Activated T-cell treated with anti-CD3 and anti-CD28 coated beads, Interleukin-2, amount 50 U/mL, for 72 hours (primary cell): Measurements from ENCODE around the gene TRIM33. TPM values are rescaled to one million over a fixed set of nuclear protein-coding genes. Genes with fewer than 3 reads are reported as not detected.
"Not testable (repeated sequence)": the region's sequence is repeated elsewhere in the genome, so short reads cannot be mapped to it uniquely, and the experiment has no call there.

Experiments
- ATAC-seq, 2 donors: fragments of 150-1000 bp; cut with Tn5 transposase; replicated peaks in 1 of 2; 2 replicates each; pipeline ENCODE4 v1.10.0; 2021; ENCODE audit warnings: moderate library complexity in 2 of 2, mild to moderate bottlenecking in 1 of 2
- DNase-seq, 2 donors: peaks; one replicate each; pipeline ENCODE4 v3.0.0; 2021 to 2022; ENCODE audit warnings: mixed read lengths in 1 of 2
- H3K27ac Mint-ChIP-seq: one replicate; pipeline ENCODE4 v1.8.0; 2022; ENCODE audit warnings: mild to moderate bottlenecking, moderate library complexity, mixed read lengths
- H3K27me3 Mint-ChIP-seq: one replicate; pipeline ENCODE4 v1.8.0; 2022; ENCODE audit warnings: low read depth, mixed read lengths
- H3K36me3 Mint-ChIP-seq, 2 donors: one replicate each; pipeline ENCODE4 v1.8.0; 2022; ENCODE audit warnings: mixed read lengths in 2 of 2, mild to moderate bottlenecking in 1 of 2; ENCODE audit not compliant: insufficient read depth in 2 of 2
- H3K4me1 Mint-ChIP-seq: one replicate; pipeline ENCODE4 v1.8.0; 2022; ENCODE audit warnings: low read depth, mixed read lengths
- H3K4me3 Mint-ChIP-seq, 2 donors: one replicate each; pipeline ENCODE4 v1.8.0; 2022; ENCODE audit warnings: mild to moderate bottlenecking in 2 of 2, mixed read lengths in 2 of 2, moderate library complexity in 2 of 2
- H3K9me3 Mint-ChIP-seq, 2 donors: one replicate each; pipeline ENCODE4 v1.8.0; 2022; ENCODE audit warnings: mixed read lengths in 2 of 2
- total RNA-seq, 2 donors: library from RNA; stranded (reverse); gene quantifications; one replicate each; pipeline ENCODE4 v1.2.3, GENCODE V29; 2022

The TRIM33 gene
- total RNA-seq, 2 donors from 2014 or later = 34.1 to 42.4 TPM

DNA sequence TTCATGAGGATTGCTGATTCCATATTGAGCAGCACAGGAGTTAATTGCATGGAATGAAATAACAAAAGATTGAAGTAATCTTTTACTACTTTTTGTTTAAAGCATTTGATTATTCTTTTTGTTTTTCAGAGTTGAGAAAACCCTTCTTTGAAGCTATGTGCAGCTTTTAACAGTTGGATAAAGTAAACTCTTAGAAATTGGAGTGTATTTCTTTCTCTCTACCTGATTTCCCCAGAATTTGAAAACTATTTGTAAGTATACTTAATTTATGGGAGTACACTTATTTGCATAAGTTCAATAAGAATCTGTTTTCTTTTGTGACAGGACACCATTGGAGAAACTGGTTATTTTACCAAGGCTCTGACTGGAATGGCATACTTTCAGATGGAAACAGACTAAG lies 133.6 kb downstream of the TRIM33 start:
- DNase-seq (no peak), ATAC-seq (no peak)
- Mint-ChIP-seq H3K27me3 (no peaks in the 10 kb centered on the region), H3K36me3 (peaks cover 8 to 25% of the 10 kb centered on the region in 2 donors), H3K27ac (no peak overlapping the region), H3K9me3 (peaks cover 16 to 22% of the 10 kb centered on the region in 2 donors), H3K4me1 (no peaks in the 10 kb centered on the region), H3K4me3 (no peak overlapping the region)

DNA sequence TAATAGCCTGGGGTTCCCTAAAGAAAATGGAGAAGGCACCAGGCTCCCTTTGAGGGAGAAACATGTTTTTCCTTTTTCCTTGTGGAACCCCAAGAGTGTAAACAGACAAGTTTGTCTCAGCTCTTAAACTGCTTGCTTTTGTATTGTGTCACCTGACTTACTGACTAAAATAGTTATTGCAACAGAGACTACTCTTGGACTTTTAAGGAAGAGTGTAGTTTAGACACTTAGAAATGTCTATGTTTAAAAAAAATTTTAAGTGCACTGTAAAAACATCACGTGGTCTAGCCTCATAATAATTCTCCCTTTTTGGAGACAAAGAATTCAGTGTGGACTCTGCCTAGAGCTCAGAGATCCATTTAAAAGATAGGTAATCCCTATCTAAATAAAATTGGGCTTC lies 141.1 kb downstream of the TRIM33 start:
- no peak overlapping the region for H3K4me3 Mint-ChIP-seq
- H3K27me3 Mint-ChIP-seq = no peaks in the 10 kb centered on the region
- DNase-seq = no peak
- ATAC-seq = no peak
- no peak overlapping the region for H3K27ac Mint-ChIP-seq
- peaks cover 3 to 8% of the 10 kb centered on the region in 2 donors for H3K36me3 Mint-ChIP-seq
- H3K4me1 Mint-ChIP-seq = no peaks in the 10 kb centered on the region
- peaks cover 2 to 5% of the 10 kb centered on the region in 2 donors for H3K9me3 Mint-ChIP-seq

- not testable (repeated sequence) for DNase-seq, H3K27me3 Mint-ChIP-seq, H3K4me3 Mint-ChIP-seq, ATAC-seq, H3K9me3 Mint-ChIP-seq, H3K36me3 Mint-ChIP-seq, H3K27ac Mint-ChIP-seq, H3K4me1 Mint-ChIP-seq
Measured at GRCh38 chr1:114369266-114369919, 141.6 kb downstream of the TRIM33 start.

DNA sequence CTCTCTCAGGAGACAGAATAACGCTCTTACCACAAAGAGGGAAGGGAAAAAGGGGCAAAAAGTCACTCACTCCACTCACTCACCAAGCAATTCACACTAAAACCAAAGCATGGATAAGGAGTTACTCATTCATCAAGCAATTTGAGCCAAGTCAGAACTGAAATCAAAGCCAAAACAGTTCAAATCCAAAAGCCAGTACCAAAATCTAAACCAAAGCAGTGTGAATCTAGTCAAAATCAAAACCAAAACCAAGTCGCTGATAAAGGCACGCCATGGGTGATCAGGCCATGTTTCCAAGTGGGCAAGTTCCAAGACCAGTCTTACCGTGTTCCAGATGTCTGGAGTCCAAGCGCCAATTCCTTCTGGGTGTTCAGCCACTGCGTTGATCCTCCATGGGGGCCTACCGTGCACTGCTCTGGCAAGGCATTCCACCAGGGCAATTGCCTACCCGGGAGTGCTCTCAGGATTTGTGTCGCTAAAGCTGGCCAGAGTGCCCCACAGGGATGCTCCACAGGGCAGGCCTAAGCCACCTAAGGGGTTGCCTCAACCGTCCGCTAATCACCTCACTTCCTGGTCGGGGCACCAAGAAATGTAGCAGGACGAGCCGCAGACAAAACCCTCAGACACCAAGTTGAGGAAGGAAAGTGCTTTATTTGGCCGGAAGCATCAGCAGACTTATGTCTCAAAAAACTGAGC lies 142.3 kb downstream of the TRIM33 start:
- peaks cover 3 to 5% of the 10 kb centered on the region in 2 donors for H3K36me3 Mint-ChIP-seq
- ATAC-seq = no peak
- no peaks in the 10 kb centered on the region for H3K4me1 Mint-ChIP-seq
- peaks cover 2% of the 10 kb centered on the region in 2 donors for H3K9me3 Mint-ChIP-seq
- no peak for DNase-seq
- no peak overlapping the region for H3K27ac Mint-ChIP-seq
- H3K4me3 Mint-ChIP-seq = no peak overlapping the region
- no peaks in the 10 kb centered on the region for H3K27me3 Mint-ChIP-seq

DNA sequence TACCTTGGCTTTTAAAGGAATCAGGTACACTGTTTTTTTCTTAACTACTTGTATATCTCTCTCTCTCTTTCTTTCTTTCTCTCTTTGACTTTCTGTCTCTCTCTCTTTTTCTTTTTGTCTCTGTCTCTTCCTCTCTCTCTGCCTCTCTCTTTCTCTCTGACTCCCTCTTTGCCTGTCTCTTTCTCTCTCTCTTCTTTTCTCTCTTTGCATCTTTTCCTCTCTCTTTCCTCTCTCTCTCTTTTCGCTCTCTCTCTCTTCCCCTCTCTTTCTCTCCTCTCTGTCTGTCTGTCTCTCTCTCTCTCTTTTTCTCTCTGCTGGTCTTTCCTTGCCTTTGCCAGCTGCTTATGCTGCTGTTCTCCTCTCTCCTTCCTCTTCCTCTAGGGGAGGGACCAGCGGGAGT lies 143.2 kb downstream of the TRIM33 start:
- DNase-seq (no peak), ATAC-seq (no peak)
- H3K9me3 Mint-ChIP-seq = peaks cover 2 to 6% of the 10 kb centered on the region in 2 donors
- no peak overlapping the region for H3K27ac Mint-ChIP-seq
- H3K4me1 Mint-ChIP-seq = no peaks in the 10 kb centered on the region
- no peak overlapping the region for H3K4me3 Mint-ChIP-seq
- H3K27me3 Mint-ChIP-seq = no peaks in the 10 kb centered on the region
- peaks cover 2 to 3% of the 10 kb centered on the region in 2 donors for H3K36me3 Mint-ChIP-seq

DNA sequence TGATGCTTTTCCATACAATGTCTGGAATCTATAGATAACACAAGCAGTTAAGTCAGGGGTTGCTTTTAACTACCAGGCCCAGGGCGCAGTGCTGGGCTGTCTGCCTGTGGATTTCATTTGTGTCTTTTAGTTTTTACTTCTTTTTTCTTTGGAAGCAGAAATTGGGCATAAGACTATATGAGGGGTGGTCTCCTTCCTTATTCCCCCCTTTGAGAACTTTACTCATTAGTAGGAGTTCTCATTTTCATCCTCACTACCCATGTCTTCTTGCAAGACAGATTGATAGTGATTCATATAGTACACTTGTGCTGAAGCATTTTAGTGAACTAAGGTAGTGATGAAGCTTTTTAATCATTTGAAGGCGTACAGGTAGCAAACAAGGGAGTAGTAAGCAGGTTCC lies 147.8 kb downstream of the TRIM33 start:
- H3K27me3 Mint-ChIP-seq, H3K9me3 Mint-ChIP-seq, ATAC-seq, H3K27ac Mint-ChIP-seq, DNase-seq, H3K4me3 Mint-ChIP-seq, H3K4me1 Mint-ChIP-seq, H3K36me3 Mint-ChIP-seq: not testable (repeated sequence)

DNA sequence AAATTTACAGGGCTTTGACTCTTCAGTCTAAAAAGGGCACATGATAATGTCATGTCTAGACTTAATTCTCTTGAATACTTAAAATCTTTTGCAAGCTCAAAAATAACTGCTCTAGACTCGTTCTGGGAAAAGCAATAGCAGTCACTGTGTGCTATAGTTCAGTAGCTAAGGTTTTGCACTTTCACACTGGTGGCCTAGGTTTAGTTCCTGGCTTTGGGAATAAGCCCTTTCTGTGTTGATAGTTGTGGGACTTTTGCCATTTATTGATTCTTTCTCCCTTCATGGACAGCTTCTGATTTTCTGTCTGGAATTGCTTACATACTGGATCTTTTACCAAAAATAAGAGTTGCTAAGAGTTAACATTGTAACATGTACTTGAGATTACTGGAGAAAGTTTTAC lies 151.2 kb downstream of the TRIM33 start:
- no peak for ATAC-seq
- Mint-ChIP-seq H3K9me3 (peaks cover 0 to 6% of the 10 kb centered on the region in 2 donors), H3K4me3 (no peak overlapping the region), H3K27ac (no peak overlapping the region), H3K4me1 (no peaks in the 10 kb centered on the region), H3K36me3 (peaks cover 0 to 2% of the 10 kb centered on the region in 2 donors), H3K27me3 (no peaks in the 10 kb centered on the region)
- DNase-seq = no peak

DNA sequence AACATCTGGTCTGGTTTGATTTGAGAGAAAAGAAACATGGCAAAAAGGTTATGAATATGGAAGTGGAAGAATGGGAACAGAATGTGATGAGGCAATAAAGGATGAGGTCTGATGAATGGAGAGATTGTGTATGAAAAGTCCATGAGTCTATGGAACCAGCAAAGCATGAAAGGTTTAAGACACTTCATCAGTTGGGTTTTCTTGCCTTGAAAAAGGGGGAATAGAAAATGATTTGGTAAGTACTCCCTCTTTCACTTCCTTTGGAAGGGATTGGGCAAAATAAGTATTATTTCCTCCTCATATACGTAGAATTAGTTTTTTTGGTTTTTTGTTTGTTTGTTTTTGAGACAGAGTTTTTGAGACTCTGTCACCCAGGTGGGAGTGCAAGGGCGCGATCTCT lies 155.8 kb downstream of the TRIM33 start:
- H3K36me3 Mint-ChIP-seq = no peaks in the 10 kb centered on the region
- no peak overlapping the region for H3K4me3 Mint-ChIP-seq
- no peaks in the 10 kb centered on the region for H3K27me3 Mint-ChIP-seq
- H3K4me1 Mint-ChIP-seq = peaks cover 6% of the 10 kb centered on the region
- H3K27ac Mint-ChIP-seq = no peak overlapping the region
- ATAC-seq (no peak), DNase-seq (no peak)
- no peaks in the 10 kb centered on the region for H3K9me3 Mint-ChIP-seq

- Mint-ChIP-seq H3K36me3 (no peaks in the 10 kb centered on the region), H3K9me3 (no peaks in the 10 kb centered on the region), H3K4me3 (no peak overlapping the region), H3K27ac (no peak overlapping the region), H3K4me1 (peaks cover 6% of the 10 kb centered on the region), H3K27me3 (no peaks in the 10 kb centered on the region)
- ATAC-seq = peak in 1 of 2 donors; percentile 23
- DNase-seq = no peak
Measured at GRCh38 chr1:114353262-114353661, 157.7 kb downstream of the TRIM33 start.

GRCh38 chr1:114352797-114353196 lies 158.2 kb downstream of the TRIM33 start:
- peaks cover 6% of the 10 kb centered on the region for H3K4me1 Mint-ChIP-seq
- no peaks in the 10 kb centered on the region for H3K9me3 Mint-ChIP-seq
- H3K27ac Mint-ChIP-seq = no peak overlapping the region
- ATAC-seq = no peak
- no peak overlapping the region for H3K4me3 Mint-ChIP-seq
- no peaks in the 10 kb centered on the region for H3K36me3 Mint-ChIP-seq
- no peaks in the 10 kb centered on the region for H3K27me3 Mint-ChIP-seq
- no peak for DNase-seq

DNA sequence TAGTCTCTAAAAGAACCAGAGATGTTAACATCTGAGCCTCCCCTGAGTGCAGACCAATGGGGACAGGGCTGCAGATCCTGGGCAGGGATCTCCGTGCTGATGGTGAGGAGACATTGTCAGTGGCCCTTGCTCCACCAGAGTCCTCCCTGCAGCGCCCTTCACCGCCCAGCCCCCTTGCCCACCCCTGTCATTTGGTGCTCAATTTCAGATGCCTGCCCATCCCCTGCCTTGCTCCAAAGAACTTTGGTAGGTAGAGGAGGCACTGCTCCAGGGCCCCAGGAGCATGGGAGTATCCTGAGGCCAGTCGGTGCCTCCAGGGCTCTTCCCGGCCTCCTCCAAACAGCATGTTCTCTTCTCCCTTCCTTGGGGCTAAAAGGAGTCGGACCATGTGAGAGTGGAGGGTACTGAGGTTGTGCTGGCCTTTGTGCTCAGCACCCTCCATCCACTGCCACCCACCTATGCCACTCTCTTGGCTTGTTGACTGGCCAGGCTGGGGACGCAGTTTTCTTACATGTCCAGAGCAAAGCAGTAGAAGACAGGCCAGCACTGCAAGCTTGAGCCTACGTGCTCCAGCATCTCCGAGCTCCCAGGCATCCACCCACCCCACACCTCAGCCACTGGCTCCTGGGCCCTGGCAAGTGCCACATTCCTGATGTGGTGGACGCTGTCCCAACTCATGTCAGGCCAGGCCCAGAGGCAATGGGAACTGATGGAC lies 160.1 kb downstream of the TRIM33 start:
- no peak overlapping the region for H3K4me3 Mint-ChIP-seq
- peaks cover 13% of the 10 kb centered on the region for H3K4me1 Mint-ChIP-seq
- no peak for DNase-seq
- no peaks in the 10 kb centered on the region for H3K27me3 Mint-ChIP-seq
- no peak overlapping the region for H3K27ac Mint-ChIP-seq
- H3K9me3 Mint-ChIP-seq = no peaks in the 10 kb centered on the region
- ATAC-seq = no peak
- no peaks in the 10 kb centered on the region for H3K36me3 Mint-ChIP-seq

DNA sequence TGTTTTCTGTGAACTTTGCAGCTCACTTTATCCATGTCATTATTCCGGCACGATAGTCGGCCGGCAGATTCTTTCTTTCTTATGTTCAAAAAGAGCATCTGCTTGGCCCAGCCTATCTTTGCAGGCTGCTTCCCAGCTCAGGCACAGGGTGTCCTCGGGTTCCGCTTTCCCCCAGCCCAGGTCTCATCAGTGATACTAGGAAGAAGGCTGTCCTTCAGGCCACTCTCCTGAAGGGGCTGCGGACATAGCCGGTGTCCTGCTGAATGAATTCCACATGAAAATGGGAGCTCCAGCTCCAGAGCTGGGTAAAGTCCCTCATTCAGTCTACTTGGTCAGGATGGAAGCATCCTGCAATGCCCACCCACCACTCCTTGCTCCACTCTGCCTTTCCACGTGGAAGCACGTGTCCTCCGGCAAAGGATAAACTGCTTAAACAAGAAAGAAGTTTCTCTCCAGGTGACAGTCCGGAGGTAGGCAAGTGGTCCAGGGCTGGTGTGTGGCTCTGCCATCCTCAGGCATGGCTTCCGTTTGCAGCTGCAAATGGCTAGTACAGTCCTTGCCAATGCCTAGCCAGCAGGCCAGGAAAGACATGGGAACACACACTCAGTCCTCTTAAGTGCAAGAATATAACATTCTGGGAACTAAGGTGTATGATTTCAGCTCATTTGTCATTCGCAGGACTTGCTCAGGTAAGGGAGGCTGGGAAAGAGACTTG lies 161.0 kb downstream of the TRIM33 start:
- Mint-ChIP-seq H3K9me3 (no peaks in the 10 kb centered on the region), H3K27me3 (no peaks in the 10 kb centered on the region), H3K4me3 (no peak overlapping the region), H3K4me1 (peaks cover 21% of the 10 kb centered on the region), H3K27ac (no peak overlapping the region), H3K36me3 (no peaks in the 10 kb centered on the region)
- DNase-seq (no peak), ATAC-seq (no peak)
